A172 (cell line): ENCODE results near the gene DPP9. TPM values are rescaled to one million over a fixed set of nuclear protein-coding genes. Genes with fewer than 3 reads are reported as not detected.
A peak's percentile ranks its signal among the peaks of the same experiment; 100 is the strongest.

ENCODE experiments used
- DNase-seq: peaks from one replicate; pipeline ENCODE4 v3.0.0-alpha.2; 2015; ENCODE audit warnings: low spot score
- total RNA-seq: library from RNA; depleted of rRNA; stranded (reverse); fragments of >200 nt; shearing (Covaris generic); gene quantifications from 2 replicates; pipeline ENCODE4 v1.2.3, GENCODE V29; 2014; rRNA removed

DPP9 gene
- total RNA-seq, 1 experiment from 2014 or later, result 81.8 TPM

DNA sequence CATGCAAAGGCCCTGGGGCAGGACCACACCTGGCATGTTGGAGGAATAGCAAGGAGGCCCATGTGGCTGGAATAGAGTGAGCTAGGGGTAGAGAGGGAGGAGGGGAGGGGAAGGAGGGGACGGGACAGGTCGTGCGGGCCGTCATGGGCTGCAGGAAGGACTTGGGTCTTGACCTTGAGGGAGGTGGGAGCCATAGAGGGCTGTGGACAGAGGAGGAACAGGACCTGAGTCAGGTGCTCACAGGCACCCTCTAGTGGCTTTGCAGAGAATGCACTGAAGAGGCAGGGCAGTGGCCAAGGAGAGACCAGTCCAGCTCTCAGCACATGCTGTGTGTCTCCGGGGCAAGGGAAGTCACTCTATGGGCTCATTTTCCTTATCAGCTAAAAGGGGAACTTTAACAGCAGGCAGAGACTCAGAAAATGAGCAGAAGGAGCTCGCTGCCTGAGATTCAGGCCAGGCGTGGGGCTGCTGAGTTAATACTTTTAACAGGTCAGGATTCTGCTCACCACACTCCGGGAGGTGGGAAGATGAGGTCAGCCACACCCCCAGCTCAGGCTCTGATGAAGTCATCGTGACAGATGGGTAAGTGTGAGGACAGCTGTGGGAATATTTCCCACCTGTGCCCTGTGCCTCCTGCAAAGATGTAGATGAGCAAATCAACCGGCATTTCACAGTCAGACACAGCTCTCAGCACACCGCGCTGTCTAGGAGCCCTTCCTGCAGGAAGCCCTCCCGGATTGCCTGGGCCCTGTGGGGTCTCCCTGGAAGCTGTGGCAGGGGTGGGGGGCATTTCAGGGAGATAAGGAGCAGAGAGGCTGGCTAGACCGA, 90.3 kb downstream of the DPP9 start:
- peak; percentile 97 for DNase-seq

Other genes with a start within 250 kb of the DPP9 start
- gene PLIN4, start 205.4 kb downstream of the DPP9 start, total RNA-seq, result 0.17 TPM in 2 replicates
- gene PLIN5, start 188.6 kb downstream of the DPP9 start, total RNA-seq, result not detected in 2 replicates
- gene LRG1, start 183.8 kb downstream of the DPP9 start, total RNA-seq, result 0.09 and 0.10 TPM in 2 replicates
- gene SEMA6B, start 164.2 kb downstream of the DPP9 start, total RNA-seq, result 29.2 and 34.1 TPM in 2 replicates
- 7.5 and 9.5 TPM in 2 replicates for gene TNFAIP8L1, start 84.3 kb downstream of the DPP9 start, total RNA-seq
- gene MYDGF, start 53.5 kb downstream of the DPP9 start, total RNA-seq, result 200 and 211 TPM in 2 replicates
- 10.7 and 11.6 TPM in 2 replicates for gene FEM1A, start 67.9 kb upstream of the DPP9 start, total RNA-seq
- gene TICAM1, start 107.9 kb upstream of the DPP9 start, total RNA-seq, result 1.4 and 2.9 TPM in 2 replicates
- gene PLIN3, start 143.8 kb upstream of the DPP9 start, total RNA-seq, result 175 and 198 TPM in 2 replicates
- not detected in 2 replicates for gene ARRDC5, start 179.1 kb upstream of the DPP9 start, total RNA-seq
- 110 and 118 TPM in 2 replicates for gene UHRF1, start 185.7 kb upstream of the DPP9 start, total RNA-seq
- 13.4 and 16.4 TPM in 2 replicates for gene KDM4B, start 245.3 kb upstream of the DPP9 start, total RNA-seq